ACC112 (cell line): ENCODE data around the gene DMKN.
"Not testable (repeated sequence)": the region's sequence is repeated elsewhere in the genome, so short reads cannot be mapped to it uniquely, and the experiment has no call there.

Experiments used
- H2AFZ ChIP-seq: fragments of 200-600 bp; sonication (generic); one replicate; pipeline ENCODE4 v1.6.0; 2017; ENCODE audit warnings: antibody characterized with exemption, low read length; ENCODE audit not compliant: unreplicated experiment
- H3K27ac ChIP-seq: fragments of 200-600 bp; sonication (generic); 2 replicates; pipeline ENCODE4 v1.5.1; 2014; ENCODE audit warnings: low read depth, mild to moderate bottlenecking, antibody characterized with exemption, low read length, moderate library complexity
- H3K27me3 ChIP-seq: fragments of 200-600 bp; sonication (generic); 2 replicates; pipeline ENCODE4 v1.6.1; 2014; ENCODE audit warnings: mild to moderate bottlenecking, antibody characterized with exemption, low read length, moderate library complexity, mixed read lengths; ENCODE audit not compliant: insufficient read depth
- H3K36me3 ChIP-seq: fragments of 200-600 bp; sonication (generic); 2 replicates; pipeline ENCODE4 v1.6.1; 2016; ENCODE audit warnings: mild to moderate bottlenecking, antibody characterized with exemption, low read length, moderate library complexity, mixed read lengths; ENCODE audit not compliant: insufficient read depth
- H3K4me1 ChIP-seq: fragments of 200-600 bp; sonication (generic); one replicate; pipeline ENCODE4 v1.6.1; 2016; ENCODE audit warnings: low read length, mixed read lengths; ENCODE audit not compliant: insufficient read depth, unreplicated experiment, control insufficient read depth
- H3K4me3 ChIP-seq: fragments of 200-600 bp; sonication (generic); 2 replicates; pipeline ENCODE4 v1.5.1; 2014; ENCODE audit warnings: mild to moderate bottlenecking, low read depth, low read length
- H3K79me2 ChIP-seq: fragments of 200-600 bp; sonication (generic); one replicate; pipeline ENCODE4 v1.6.0; 2016; ENCODE audit warnings: low read length; ENCODE audit not compliant: control insufficient read depth, unreplicated experiment, insufficient read depth

DMKN gene

DNA sequence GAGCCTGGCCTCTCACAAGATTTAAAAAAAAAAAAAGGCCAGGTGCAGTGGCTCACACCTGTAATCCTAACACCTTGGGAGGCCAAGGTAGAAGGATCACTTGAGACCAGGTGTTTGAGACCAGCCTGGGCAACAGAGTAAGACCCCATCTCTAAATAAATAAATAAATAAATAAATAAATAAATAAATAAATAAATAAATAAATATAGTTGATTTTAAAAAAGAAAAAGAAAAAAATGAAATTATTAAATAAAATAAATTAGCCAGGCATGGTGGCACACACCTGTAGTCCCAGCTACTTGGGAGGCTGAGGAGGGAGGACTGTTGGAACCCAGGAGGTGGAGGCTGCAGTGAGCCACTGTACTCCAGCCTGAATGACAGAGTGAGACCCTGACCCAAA lies 51.7 kb downstream of the DMKN start:
- H3K36me3 ChIP-seq, H3K27ac ChIP-seq, H3K4me1 ChIP-seq: not testable (repeated sequence)

GRCh38 chr19:35461060-35461459 lies 52.4 kb downstream of the DMKN start:
- Histone ChIP-seq H2AFZ (no peak overlapping the region), H3K27ac (no peak overlapping the region), H3K79me2 (no peaks in the 10 kb centered on the region), H3K36me3 (no peaks in the 10 kb centered on the region), H3K27me3 (peaks cover 18% of the 10 kb centered on the region), H3K4me1 (no peaks in the 10 kb centered on the region), H3K4me3 (no peak overlapping the region)

More for the DNA sequence above, 51.7 kb downstream of the DMKN start:
- H2AFZ ChIP-seq, H3K4me3 ChIP-seq, H3K79me2 ChIP-seq: not testable (repeated sequence)
- peaks cover 18% of the 10 kb centered on the region for H3K27me3 ChIP-seq

DNA sequence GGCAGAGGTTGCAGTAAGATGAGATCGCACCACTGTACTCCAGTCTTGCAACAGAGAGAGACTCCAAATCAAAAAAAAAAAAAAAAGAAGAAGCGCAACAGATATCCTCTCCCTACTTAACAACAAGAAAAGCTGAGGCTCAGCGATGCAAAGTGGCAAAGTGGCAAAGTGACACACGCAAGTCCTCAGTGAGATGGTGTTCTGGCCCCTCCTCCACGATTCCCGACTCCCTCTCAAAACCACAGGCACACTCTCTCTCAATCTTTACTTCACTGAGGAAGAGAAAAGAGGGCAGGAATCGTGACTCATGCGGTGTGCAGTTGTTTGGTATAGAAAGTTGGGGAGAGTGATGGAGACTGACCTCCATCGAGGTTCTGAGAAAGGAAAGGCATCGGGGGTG lies 52.8 kb downstream of the DMKN start:
- H3K4me3 ChIP-seq = no peak overlapping the region
- no peak overlapping the region for H3K27ac ChIP-seq
- H3K79me2 ChIP-seq = no peaks in the 10 kb centered on the region
- no peak overlapping the region for H2AFZ ChIP-seq
- no peaks in the 10 kb centered on the region for H3K4me1 ChIP-seq
- peaks cover 18% of the 10 kb centered on the region for H3K27me3 ChIP-seq
- H3K36me3 ChIP-seq = no peaks in the 10 kb centered on the region

DNA sequence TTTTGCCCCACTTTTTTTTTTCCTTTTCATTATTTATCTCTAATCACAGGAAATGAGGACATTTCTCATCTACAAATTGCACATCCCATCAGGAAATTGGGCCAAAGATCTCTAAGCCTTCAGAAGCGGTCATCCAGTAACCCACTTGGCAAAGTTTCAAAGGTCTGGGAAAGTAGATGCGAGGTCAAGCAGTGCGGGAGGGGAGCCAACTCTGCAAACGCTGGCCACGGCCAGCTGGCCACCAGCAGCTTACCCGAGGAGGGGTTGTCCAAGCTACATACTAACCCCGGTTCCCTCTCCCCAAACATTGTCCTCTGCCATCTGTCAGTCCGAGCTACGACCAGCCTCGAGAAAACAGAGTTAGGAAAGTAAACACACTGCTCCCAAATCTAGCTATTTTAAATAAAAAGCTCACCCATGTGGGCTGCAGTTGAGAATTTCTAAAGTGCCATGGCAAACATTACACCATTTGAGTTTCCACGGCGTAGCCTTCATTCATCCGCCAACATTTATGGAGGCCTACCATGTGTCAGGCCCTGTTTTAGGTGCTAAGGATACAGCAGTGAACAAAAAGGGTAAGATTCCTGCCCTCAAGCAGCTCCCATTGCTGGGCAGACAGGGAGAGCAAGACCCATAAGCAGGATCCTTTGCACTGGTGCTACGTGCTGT lies 53.9 kb downstream of the DMKN start:
- H3K27ac ChIP-seq = no peak overlapping the region
- H3K27me3 ChIP-seq = peaks cover 18% of the 10 kb centered on the region
- no peak overlapping the region for H2AFZ ChIP-seq
- H3K4me1 ChIP-seq = no peaks in the 10 kb centered on the region
- H3K36me3 ChIP-seq = no peaks in the 10 kb centered on the region
- H3K4me3 ChIP-seq = no peak overlapping the region
- H3K79me2 ChIP-seq = no peaks in the 10 kb centered on the region

DNA sequence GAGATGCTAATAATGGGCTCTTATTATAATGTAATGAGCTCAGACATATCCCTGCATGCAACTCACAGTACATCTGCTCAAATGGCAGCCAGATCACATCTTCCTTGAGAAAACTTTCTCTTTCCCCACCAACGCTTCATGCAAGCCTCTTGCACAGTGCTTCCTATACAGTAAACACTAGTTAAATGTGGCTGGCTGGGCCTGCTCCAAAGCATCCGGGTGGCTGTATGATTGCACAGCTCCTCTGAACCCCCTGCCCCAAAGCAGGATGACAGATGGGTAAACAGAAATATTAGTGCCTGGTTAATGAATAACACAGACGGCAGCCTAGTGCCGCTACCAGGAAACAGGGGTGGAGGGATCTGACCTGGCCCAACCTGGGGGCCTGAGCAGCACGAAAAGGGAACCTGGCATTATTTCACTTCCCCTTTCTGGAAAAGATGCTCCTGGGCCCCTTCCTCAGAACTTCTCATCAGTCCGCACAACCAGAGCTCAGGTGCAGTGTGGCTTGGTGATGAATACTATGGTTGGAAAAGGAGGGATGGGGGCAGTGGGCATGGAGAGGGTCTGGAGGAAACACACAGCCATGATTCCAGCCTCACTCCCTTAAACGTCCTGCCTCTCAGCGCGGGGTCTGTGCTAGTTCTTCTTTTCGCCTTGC lies 54.6 kb downstream of the DMKN start:
- H3K27ac ChIP-seq = no peak overlapping the region
- H3K4me1 ChIP-seq = no peaks in the 10 kb centered on the region
- H3K4me3 ChIP-seq = no peak overlapping the region
- H2AFZ ChIP-seq = no peak overlapping the region
- no peaks in the 10 kb centered on the region for H3K79me2 ChIP-seq
- peaks cover 14% of the 10 kb centered on the region for H3K27me3 ChIP-seq
- no peaks in the 10 kb centered on the region for H3K36me3 ChIP-seq

DNA sequence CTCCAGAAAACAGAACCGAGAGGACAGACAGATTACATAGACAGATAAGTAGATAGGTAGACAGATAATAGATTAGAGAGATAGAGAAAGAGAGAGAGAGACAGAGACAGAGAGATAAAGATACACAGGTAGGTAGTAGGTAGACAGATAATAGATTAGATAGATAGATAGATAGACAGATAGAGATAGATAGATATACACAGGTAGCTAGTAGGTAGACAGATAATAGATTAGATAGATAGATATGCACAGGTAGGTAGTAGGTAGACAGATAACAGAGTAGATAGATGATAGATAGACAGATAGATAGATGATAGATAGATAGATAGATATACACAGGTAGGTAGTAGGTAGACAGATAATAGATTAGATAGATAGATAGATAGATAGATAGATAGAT lies 55.3 kb downstream of the DMKN start:
- Histone ChIP-seq H3K4me1 (no peaks in the 10 kb centered on the region), H2AFZ (no peak overlapping the region), H3K27ac (no peak overlapping the region), H3K79me2 (no peaks in the 10 kb centered on the region), H3K27me3 (peaks cover 14% of the 10 kb centered on the region), H3K4me3 (no peak overlapping the region), H3K36me3 (no peaks in the 10 kb centered on the region)

GRCh38 chr19:35457173-35457572 lies 56.3 kb downstream of the DMKN start:
- Histone ChIP-seq H3K4me1 (no peaks in the 10 kb centered on the region), H3K4me3 (no peak overlapping the region), H2AFZ (no peak overlapping the region), H3K27ac (no peak overlapping the region), H3K27me3 (peaks cover 19% of the 10 kb centered on the region), H3K36me3 (no peaks in the 10 kb centered on the region), H3K79me2 (no peaks in the 10 kb centered on the region)

DNA sequence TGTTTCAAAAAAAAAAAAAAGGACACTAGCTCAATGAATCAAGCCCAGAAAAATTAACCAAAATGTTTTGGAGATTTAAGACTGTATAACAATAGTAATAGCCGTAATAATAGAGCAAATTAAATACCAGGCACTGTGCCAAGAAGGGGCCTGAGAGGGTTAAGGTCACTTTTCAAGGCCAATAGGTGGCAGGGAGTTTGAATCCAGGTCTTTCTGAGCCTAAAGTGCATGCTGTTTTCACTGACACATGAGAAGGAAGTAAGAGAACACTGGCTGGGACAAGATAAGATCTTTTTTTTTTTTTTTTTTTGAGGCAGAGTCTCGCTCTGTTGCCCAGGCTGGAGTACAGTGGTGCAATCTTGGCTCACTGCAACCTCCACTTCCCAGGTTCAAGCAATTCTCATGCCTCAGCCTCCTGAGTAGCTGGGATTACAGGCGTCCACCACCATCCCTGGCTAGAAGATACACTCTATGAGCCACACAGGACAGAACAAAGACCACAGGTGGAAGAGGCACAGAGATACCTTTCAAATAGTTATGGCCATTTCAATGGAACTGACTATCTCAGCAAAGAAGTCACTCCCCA lies 57.7 kb downstream of the DMKN start:
- no peaks in the 10 kb centered on the region for H3K36me3 ChIP-seq
- H3K79me2 ChIP-seq = no peaks in the 10 kb centered on the region
- H2AFZ ChIP-seq = no peak overlapping the region
- peaks cover 20% of the 10 kb centered on the region for H3K27me3 ChIP-seq
- H3K4me3 ChIP-seq = no peak overlapping the region
- no peak overlapping the region for H3K27ac ChIP-seq
- H3K4me1 ChIP-seq = no peaks in the 10 kb centered on the region

GRCh38 chr19:35454663-35455062 lies 58.8 kb downstream of the DMKN start:
- Histone ChIP-seq H2AFZ (no peak overlapping the region), H3K27ac (no peak overlapping the region), H3K36me3 (no peaks in the 10 kb centered on the region), H3K4me3 (no peak overlapping the region), H3K4me1 (no peaks in the 10 kb centered on the region), H3K79me2 (no peaks in the 10 kb centered on the region), H3K27me3 (peaks cover 30% of the 10 kb centered on the region)

GRCh38 chr19:35451338-35452096 lies 61.9 kb downstream of the DMKN start:
- Histone ChIP-seq H3K4me1 (no peaks in the 10 kb centered on the region), H3K36me3 (no peaks in the 10 kb centered on the region), H2AFZ (no peak overlapping the region), H3K79me2 (no peaks in the 10 kb centered on the region), H3K27ac (no peak overlapping the region), H3K4me3 (no peak overlapping the region), H3K27me3 (peaks cover 37% of the 10 kb centered on the region)
